Liver (tissue), 9 donors: ENCODE data around the gene SLC9A8. TPM values are rescaled to one million over a fixed set of nuclear protein-coding genes. Genes with fewer than 3 reads are reported as not detected.

Source experiments
- DNase-seq: peaks from one replicate; pipeline ENCODE4 v3.0.0-alpha.2; 2017; ENCODE audit warnings: low spot score
- H3K27ac ChIP-seq, 2 donors: one replicate each; pipeline ENCODE4 v1.7.0; 2013; ENCODE audit warnings: inconsistent platforms in 2 of 2, low read length in 2 of 2, control low read depth in 1 of 2, low read depth in 1 of 2, mild to moderate bottlenecking in 1 of 2
- H3K27me3 ChIP-seq, 4 donors: one replicate each; pipeline versions ENCODE4 v1.6.1 to v1.7.0; 2013; ENCODE audit warnings: low read length in 3 of 4, inconsistent platforms in 1 of 4, mild to moderate bottlenecking in 1 of 4, moderate library complexity in 1 of 4; ENCODE audit not compliant: control insufficient read depth in 4 of 4, insufficient read depth in 4 of 4
- H3K36me3 ChIP-seq, 4 donors: one replicate each; pipeline versions ENCODE4 v1.6.1 to v1.7.0; 2013; ENCODE audit warnings: low read length in 3 of 4, mild to moderate bottlenecking in 3 of 4, low read depth in 1 of 4, moderate library complexity in 1 of 4; ENCODE audit not compliant: control insufficient read depth in 4 of 4, insufficient read depth in 3 of 4
- H3K4me1 ChIP-seq, 4 donors: one replicate each; pipeline versions ENCODE4 v1.6.1 to v1.7.0; 2013; ENCODE audit warnings: low read length in 3 of 4, mild to moderate bottlenecking in 3 of 4, moderate library complexity in 1 of 4; ENCODE audit not compliant: control insufficient read depth in 4 of 4, insufficient read depth in 4 of 4
- H3K4me3 ChIP-seq, 3 donors: one replicate each; pipeline versions ENCODE4 v1.6.1 to v1.7.0; 2013; ENCODE audit warnings: low read length in 3 of 3, control low read depth in 1 of 3, low read depth in 1 of 3, mild to moderate bottlenecking in 1 of 3
- H3K9ac ChIP-seq, 2 donors: one replicate each; pipeline ENCODE4 v1.7.0; 2013; ENCODE audit warnings: low read length in 2 of 2, mild to moderate bottlenecking in 2 of 2, moderate library complexity in 2 of 2, control low read depth in 1 of 2, low read depth in 1 of 2
- H3K9me3 ChIP-seq, 4 donors: one replicate each; pipeline versions ENCODE4 v1.6.1 to v1.7.0; 2013; ENCODE audit warnings: low read length in 3 of 4; ENCODE audit not compliant: control insufficient read depth in 4 of 4
- EGR1 ChIP-seq, 2 donors: IDR thresholded peaks; 2 replicates each; pipeline ENCODE4 v1.6.1; 2016 to 2018; ENCODE audit warnings: antibody characterized with exemption in 2 of 2, low read depth in 2 of 2
- FOXA1 ChIP-seq: IDR thresholded peaks from 2 replicates; pipeline ENCODE4 v1.6.1; 2016; ENCODE audit warnings: antibody characterized with exemption
- FOXA2 ChIP-seq: IDR thresholded peaks from 2 replicates; pipeline ENCODE4 v1.6.1; 2016; ENCODE audit warnings: antibody characterized with exemption
- GABPA ChIP-seq, 2 donors: IDR thresholded peaks in 1 of 2; conservative IDR thresholded peaks in 1 of 2; 2 replicates each; pipeline ENCODE4 v1.6.1; 2016; ENCODE audit warnings: antibody characterized with exemption in 2 of 2, mild to moderate bottlenecking in 1 of 2, moderate library complexity in 1 of 2
- HNF4A ChIP-seq, 2 donors: conservative IDR thresholded peaks; 2 replicates each; pipeline ENCODE4 v1.6.1; 2016; ENCODE audit warnings: antibody characterized with exemption in 2 of 2, mild to moderate bottlenecking in 2 of 2
- HNF4G ChIP-seq: IDR thresholded peaks from 2 replicates; pipeline ENCODE4 v1.6.1; 2016; ENCODE audit warnings: antibody characterized with exemption
- JUND ChIP-seq, 2 donors: IDR thresholded peaks; 2 replicates each; pipeline ENCODE4 v1.6.1; 2016; ENCODE audit warnings: antibody characterized with exemption in 2 of 2
- NR2F2 ChIP-seq: IDR thresholded peaks from 2 replicates; pipeline ENCODE4 v1.6.1; 2016; ENCODE audit warnings: antibody characterized with exemption
- RAD21 ChIP-seq, 2 donors: IDR thresholded peaks; 2 replicates each; pipeline ENCODE4 v1.6.1; 2016; ENCODE audit warnings: antibody characterized with exemption in 2 of 2, mild to moderate bottlenecking in 2 of 2
- RXRA ChIP-seq, 2 donors: IDR thresholded peaks; 2 replicates each; pipeline ENCODE4 v1.6.1; 2017 to 2018; ENCODE audit warnings: antibody characterized with exemption in 2 of 2, mild to moderate bottlenecking in 1 of 2
- SP1 ChIP-seq: IDR thresholded peaks from 2 replicates; pipeline ENCODE4 v1.6.1; 2018; ENCODE audit warnings: antibody characterized with exemption, mild to moderate bottlenecking
- TAF1 ChIP-seq: conservative IDR thresholded peaks from 2 replicates; pipeline ENCODE4 v1.6.1; 2016; ENCODE audit warnings: antibody characterized with exemption, mild to moderate bottlenecking
- YY1 ChIP-seq: IDR thresholded peaks from 2 replicates; pipeline ENCODE4 v1.6.1; 2016; ENCODE audit warnings: antibody characterized with exemption, mild to moderate bottlenecking
- WGBS: extraction: QIAGEN DNeasy Blood & Tissue Kit; methylation state at CpG from one replicate; pipeline ENCODE4 v1.1.7; 2013; 5-methylcytosine and 5-hydroxymethylcytosine counted together
- polyA plus RNA-seq, 2 donors: library from polyadenylated mRNA; stranded (reverse) in 1 of 2; unstranded in 1 of 2; fragments of 200-250 nt in 1 of 2; fragments of >200 nt in 1 of 2; fragmentation: Nextera tagmentation in 1 of 2; extraction: Ambion mirVana in 1 of 2; gene quantifications; one replicate each; pipeline versions ENCODE4 v1.2.1 to v1.2.3, GENCODE V29; 2013 to 2015
- total RNA-seq, 2 donors: library from RNA; depleted of rRNA; stranded (reverse); fragments of >200 nt; gene quantifications; one replicate each; pipeline ENCODE4 v1.2.3, GENCODE V29; 2014
- TF ChIP-seq, protein P1 (sequence below): IDR thresholded peaks from 2 replicates; pipeline ENCODE4 v1.6.1; 2016; ENCODE audit warnings: antibody characterized with exemption
- TF ChIP-seq, protein P2 (sequence below): IDR thresholded peaks from 2 replicates; pipeline ENCODE4 v1.6.1; 2016; ENCODE audit warnings: antibody characterized with exemption
- TF ChIP-seq, protein P3 (sequence below): IDR thresholded peaks from 2 replicates; pipeline ENCODE4 v1.6.1; 2016; ENCODE audit warnings: antibody characterized with exemption, mild to moderate bottlenecking
- TF ChIP-seq, protein P4 (sequence below): fragments of 150-350 bp; IDR thresholded peaks from 2 replicates; pipeline ENCODE4 v1.5.1; 2017; ENCODE audit warnings: improper control_type of control experiment, low read depth, low read length; ENCODE audit not compliant: missing input control
- TF ChIP-seq, protein P5 (sequence below): IDR thresholded peaks from 2 replicates; pipeline ENCODE4 v1.6.1; 2016; ENCODE audit warnings: antibody characterized with exemption
- donor health status: healthy.
- donor health status: healthy.
- donor health status: healthy.
- donor health status: healthy.
- donor health status: healthy.

Gene SLC9A8
- total and polyA plus RNA-seq, 4 donors: 4.0 to 9.5 (median 8.6) TPM

DNA sequence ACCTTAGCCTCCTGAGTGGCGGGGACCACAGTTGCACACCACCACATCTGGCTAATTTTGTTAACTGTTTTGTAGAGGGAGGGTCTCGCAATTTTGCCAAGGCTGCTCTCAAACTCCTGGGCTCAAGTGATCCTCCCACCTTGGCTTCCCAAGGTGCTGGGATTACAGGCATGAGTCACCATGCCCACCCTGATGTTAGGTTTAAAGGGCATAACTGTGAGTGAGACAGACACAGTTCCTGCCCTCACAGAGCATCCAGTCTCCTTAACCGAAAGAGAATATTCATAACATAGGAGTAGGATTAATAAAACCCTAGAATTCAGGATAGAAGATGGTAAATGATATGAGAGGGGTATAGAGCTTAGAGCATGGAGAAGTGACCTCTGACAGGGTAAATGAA lies 105.8 kb downstream of the SLC9A8 start:
- no peak overlapping the region for H3K4me3 ChIP-seq
- TF ChIP-seq SP1 (no peak), JUND (IDR thresholded peaks at IDR 0.05) (no peak), YY1 (no peak), FOXA2 (no peak), HNF4G (no peak), GABPA (IDR thresholded peaks at IDR 0.05 in 1 of 2, conservative IDR thresholded peaks at IDR 0.05 in 1 of 2) (no peak), TAF1 (no peak), RXRA (IDR thresholded peaks at IDR 0.05) (no peak), FOXA1 (no peak), EGR1 (IDR thresholded peaks at IDR 0.05; ENCODE audit: low read depth in 2 of 2) (no peak), NR2F2 (no peak), HNF4A (conservative IDR thresholded peaks at IDR 0.05) (no peak)
- TF ChIP-seq, protein P1, sequence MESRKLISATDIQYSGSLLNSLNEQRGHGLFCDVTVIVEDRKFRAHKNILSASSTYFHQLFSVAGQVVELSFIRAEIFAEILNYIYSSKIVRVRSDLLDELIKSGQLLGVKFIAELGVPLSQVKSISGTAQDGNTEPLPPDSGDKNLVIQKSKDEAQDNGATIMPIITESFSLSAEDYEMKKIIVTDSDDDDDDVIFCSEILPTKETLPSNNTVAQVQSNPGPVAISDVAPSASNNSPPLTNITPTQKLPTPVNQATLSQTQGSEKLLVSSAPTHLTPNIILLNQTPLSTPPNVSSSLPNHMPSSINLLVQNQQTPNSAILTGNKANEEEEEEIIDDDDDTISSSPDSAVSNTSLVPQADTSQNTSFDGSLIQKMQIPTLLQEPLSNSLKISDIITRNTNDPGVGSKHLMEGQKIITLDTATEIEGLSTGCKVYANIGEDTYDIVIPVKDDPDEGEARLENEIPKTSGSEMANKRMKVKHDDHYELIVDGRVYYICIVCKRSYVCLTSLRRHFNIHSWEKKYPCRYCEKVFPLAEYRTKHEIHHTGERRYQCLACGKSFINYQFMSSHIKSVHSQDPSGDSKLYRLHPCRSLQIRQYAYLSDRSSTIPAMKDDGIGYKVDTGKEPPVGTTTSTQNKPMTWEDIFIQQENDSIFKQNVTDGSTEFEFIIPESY: no peak
- TF ChIP-seq, protein P2, sequence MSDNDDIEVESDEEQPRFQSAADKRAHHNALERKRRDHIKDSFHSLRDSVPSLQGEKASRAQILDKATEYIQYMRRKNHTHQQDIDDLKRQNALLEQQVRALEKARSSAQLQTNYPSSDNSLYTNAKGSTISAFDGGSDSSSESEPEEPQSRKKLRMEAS: no peak
- TF ChIP-seq, protein P3, sequence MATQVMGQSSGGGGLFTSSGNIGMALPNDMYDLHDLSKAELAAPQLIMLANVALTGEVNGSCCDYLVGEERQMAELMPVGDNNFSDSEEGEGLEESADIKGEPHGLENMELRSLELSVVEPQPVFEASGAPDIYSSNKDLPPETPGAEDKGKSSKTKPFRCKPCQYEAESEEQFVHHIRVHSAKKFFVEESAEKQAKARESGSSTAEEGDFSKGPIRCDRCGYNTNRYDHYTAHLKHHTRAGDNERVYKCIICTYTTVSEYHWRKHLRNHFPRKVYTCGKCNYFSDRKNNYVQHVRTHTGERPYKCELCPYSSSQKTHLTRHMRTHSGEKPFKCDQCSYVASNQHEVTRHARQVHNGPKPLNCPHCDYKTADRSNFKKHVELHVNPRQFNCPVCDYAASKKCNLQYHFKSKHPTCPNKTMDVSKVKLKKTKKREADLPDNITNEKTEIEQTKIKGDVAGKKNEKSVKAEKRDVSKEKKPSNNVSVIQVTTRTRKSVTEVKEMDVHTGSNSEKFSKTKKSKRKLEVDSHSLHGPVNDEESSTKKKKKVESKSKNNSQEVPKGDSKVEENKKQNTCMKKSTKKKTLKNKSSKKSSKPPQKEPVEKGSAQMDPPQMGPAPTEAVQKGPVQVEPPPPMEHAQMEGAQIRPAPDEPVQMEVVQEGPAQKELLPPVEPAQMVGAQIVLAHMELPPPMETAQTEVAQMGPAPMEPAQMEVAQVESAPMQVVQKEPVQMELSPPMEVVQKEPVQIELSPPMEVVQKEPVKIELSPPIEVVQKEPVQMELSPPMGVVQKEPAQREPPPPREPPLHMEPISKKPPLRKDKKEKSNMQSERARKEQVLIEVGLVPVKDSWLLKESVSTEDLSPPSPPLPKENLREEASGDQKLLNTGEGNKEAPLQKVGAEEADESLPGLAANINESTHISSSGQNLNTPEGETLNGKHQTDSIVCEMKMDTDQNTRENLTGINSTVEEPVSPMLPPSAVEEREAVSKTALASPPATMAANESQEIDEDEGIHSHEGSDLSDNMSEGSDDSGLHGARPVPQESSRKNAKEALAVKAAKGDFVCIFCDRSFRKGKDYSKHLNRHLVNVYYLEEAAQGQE: no peak
- TF ChIP-seq, protein P4, sequence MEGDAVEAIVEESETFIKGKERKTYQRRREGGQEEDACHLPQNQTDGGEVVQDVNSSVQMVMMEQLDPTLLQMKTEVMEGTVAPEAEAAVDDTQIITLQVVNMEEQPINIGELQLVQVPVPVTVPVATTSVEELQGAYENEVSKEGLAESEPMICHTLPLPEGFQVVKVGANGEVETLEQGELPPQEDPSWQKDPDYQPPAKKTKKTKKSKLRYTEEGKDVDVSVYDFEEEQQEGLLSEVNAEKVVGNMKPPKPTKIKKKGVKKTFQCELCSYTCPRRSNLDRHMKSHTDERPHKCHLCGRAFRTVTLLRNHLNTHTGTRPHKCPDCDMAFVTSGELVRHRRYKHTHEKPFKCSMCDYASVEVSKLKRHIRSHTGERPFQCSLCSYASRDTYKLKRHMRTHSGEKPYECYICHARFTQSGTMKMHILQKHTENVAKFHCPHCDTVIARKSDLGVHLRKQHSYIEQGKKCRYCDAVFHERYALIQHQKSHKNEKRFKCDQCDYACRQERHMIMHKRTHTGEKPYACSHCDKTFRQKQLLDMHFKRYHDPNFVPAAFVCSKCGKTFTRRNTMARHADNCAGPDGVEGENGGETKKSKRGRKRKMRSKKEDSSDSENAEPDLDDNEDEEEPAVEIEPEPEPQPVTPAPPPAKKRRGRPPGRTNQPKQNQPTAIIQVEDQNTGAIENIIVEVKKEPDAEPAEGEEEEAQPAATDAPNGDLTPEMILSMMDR: no peak
- DNase-seq: no peak
- no peak overlapping the region for H3K27ac ChIP-seq
- H3K36me3 ChIP-seq: no peaks in the 10 kb centered on the region
- no peak overlapping the region for H3K9ac ChIP-seq
- H3K9me3 ChIP-seq: no peaks in the 10 kb centered on the region
- H3K4me1 ChIP-seq: peaks cover 7 to 30% (median 22%) of the 10 kb centered on the region in 4 donors
- H3K27me3 ChIP-seq: no peaks in the 10 kb centered on the region
- 96% methylated on average over 3 of the region's 3 CpGs for WGBS

DNA sequence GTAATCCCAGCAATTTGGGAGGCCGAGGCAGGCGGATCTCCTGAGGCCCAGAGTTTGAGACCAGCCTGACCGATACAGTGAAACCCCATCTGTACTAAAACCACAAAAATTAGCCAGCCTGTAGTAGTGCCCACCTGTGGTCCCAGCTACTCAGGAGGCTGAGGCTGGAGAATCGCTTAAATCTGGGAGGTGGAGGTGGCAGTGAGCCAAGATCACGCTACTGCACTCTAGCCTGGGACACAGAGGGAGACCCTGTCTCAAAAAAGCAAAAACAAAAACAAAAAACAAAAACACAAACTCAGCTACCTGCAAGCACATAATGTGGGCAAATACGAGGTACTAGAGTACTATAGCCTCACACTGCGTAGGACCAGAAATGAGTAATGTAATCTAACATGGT lies 106.4 kb downstream of the SLC9A8 start:
- H3K9ac ChIP-seq: no peak overlapping the region
- H3K36me3 ChIP-seq: no peaks in the 10 kb centered on the region
- no peaks in the 10 kb centered on the region for H3K9me3 ChIP-seq
- peaks cover 3 to 27% (median 20%) of the 10 kb centered on the region in 4 donors for H3K4me1 ChIP-seq
- H3K27me3 ChIP-seq: no peaks in the 10 kb centered on the region
- WGBS: 74% methylated on average over 7 of the region's 7 CpGs
- H3K4me3 ChIP-seq: no peak overlapping the region
- H3K27ac ChIP-seq: no peak overlapping the region
- TF ChIP-seq, protein P3: no peak
- TF ChIP-seq HNF4A (conservative IDR thresholded peaks at IDR 0.05) (no peak), TAF1 (no peak), RXRA (IDR thresholded peaks at IDR 0.05) (no peak), HNF4G (no peak), JUND (IDR thresholded peaks at IDR 0.05) (no peak), EGR1 (IDR thresholded peaks at IDR 0.05; ENCODE audit: low read depth in 2 of 2) (no peak), RAD21 (IDR thresholded peaks at IDR 0.05) (no peak)
- TF ChIP-seq, protein P1: no peak
- TF ChIP-seq, protein P5, sequence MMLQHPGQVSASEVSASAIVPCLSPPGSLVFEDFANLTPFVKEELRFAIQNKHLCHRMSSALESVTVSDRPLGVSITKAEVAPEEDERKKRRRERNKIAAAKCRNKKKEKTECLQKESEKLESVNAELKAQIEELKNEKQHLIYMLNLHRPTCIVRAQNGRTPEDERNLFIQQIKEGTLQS: no peak
- TF ChIP-seq, protein P2: no peak
- DNase-seq: no peak
